Measurements from ENCODE around the gene TFR2. TPM values are rescaled to one million over a fixed set of nuclear protein-coding genes. Genes with fewer than 3 reads are reported as not detected.
A peak's percentile ranks its signal among the peaks of the same experiment; 100 is the strongest.

Gene TFR2
- total RNA-seq, 1 experiment from 2014 or later: 11.8 TPM

DNA sequence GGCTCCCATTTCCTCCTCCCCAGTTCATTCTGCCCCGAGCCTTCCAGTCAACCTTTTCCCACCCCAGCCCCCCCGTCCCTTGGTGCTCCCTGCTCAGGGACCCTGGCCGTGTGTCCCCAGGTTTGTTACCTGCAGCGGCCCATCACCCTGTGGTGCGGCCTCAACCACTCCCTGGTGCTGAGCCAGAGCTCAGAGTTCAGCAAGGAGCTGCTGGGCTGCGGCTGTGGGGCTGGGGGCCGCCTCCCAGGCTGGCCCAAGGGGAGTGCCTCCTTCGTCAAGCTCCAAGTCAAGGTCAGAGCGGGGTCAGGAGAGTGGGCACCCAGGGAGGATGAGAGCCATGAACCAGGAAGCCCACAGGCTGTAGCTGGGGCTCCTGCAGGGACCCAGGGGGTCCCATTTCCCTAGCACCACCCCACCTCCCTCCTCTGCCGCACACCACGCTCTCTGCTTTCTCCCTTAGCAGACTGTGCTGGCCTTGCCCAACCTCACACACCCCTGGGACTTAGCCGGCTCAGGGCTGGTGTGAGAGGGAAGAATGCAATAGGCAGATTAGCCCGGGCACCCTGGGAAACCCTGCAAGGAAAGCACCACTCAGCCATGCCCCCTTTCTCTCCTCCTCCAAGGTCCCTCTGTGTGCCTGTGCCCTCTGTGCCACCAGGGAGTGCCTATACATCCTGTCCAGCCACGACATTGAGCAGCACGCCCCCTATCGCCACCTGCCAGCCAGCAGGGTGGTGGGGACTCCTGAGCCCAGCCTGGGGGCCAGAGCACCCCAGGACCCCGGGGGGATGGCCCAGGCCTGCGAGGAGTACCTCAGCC is 41.2 kb downstream of the TFR2 start:
- Histone ChIP-seq H2AFZ (ENCODE audit: low read depth, low read length, poor library complexity, severe bottlenecking) (no peak overlapping the region), H3K9me2 (ENCODE audit: insufficient read depth) (no peaks in the 10 kb centered on the region), H3K9me3 (ENCODE audit: control insufficient read depth in 1 of 2, insufficient read depth in 1 of 2, low read depth in 1 of 2, low read length in 2 of 2) (no peaks in the 10 kb centered on the region), H4K20me1 (ENCODE audit: insufficient read depth) (no peaks in the 10 kb centered on the region), H3K79me2 (ENCODE audit: insufficient read depth, low read length) (no peaks in the 10 kb centered on the region), H3K9ac (ENCODE audit: low read length) (no peak overlapping the region), H3K36me3 (ENCODE audit: control insufficient read depth in 1 of 2, insufficient read depth in 2 of 2, low read length in 2 of 2) (no peaks in the 10 kb centered on the region), H3K4me2 (ENCODE audit: low read length) (no peak overlapping the region), H3K4me3 (replicated peaks in 1 of 2; ENCODE audit: low read depth in 1 of 2, low read length in 2 of 2) (no peak overlapping the region), H3K4me1 (ENCODE audit: control insufficient read depth in 1 of 2, insufficient read depth in 2 of 2, low read length in 2 of 2) (peaks cover 0 to 37% of the 10 kb centered on the region in 2 experiments; a peak in 3 of 4 replicates), H3K27ac (ENCODE audit: low read depth, low read length) (no peak overlapping the region), H3K27me3 (ENCODE audit: insufficient read depth, low read length) (no peaks in the 10 kb centered on the region)
- RAD21 ChIA-PET (ENCODE audit: low non-redundant PET in 1 of 2, low total read pairs in 2 of 2, uncharacterized antibody in 2 of 2, unreplicated experiment in 2 of 2): no interaction called here
- DNase-seq (ENCODE audit: low read depth, low spot score): no peak
- no peak for TF ChIP-seq SIN3A (IDR thresholded peaks at IDR 0.05; ENCODE audit: low read depth)
- TF ChIP-seq, protein P1, sequence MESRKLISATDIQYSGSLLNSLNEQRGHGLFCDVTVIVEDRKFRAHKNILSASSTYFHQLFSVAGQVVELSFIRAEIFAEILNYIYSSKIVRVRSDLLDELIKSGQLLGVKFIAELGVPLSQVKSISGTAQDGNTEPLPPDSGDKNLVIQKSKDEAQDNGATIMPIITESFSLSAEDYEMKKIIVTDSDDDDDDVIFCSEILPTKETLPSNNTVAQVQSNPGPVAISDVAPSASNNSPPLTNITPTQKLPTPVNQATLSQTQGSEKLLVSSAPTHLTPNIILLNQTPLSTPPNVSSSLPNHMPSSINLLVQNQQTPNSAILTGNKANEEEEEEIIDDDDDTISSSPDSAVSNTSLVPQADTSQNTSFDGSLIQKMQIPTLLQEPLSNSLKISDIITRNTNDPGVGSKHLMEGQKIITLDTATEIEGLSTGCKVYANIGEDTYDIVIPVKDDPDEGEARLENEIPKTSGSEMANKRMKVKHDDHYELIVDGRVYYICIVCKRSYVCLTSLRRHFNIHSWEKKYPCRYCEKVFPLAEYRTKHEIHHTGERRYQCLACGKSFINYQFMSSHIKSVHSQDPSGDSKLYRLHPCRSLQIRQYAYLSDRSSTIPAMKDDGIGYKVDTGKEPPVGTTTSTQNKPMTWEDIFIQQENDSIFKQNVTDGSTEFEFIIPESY (IDR thresholded peaks at IDR 0.05; ENCODE audit: extremely low read depth, insufficient replicate concordance, low read length): no peak
- TF ChIP-seq TCF7L2 (IDR thresholded peaks at IDR 0.05; ENCODE audit: borderline replicate concordance, extremely low read depth, insufficient read depth, insufficient read length): no peak
- TF ChIP-seq SP1 (IDR thresholded peaks at IDR 0.05; ENCODE audit: low read depth): no peak
- TF ChIP-seq, protein P2, sequence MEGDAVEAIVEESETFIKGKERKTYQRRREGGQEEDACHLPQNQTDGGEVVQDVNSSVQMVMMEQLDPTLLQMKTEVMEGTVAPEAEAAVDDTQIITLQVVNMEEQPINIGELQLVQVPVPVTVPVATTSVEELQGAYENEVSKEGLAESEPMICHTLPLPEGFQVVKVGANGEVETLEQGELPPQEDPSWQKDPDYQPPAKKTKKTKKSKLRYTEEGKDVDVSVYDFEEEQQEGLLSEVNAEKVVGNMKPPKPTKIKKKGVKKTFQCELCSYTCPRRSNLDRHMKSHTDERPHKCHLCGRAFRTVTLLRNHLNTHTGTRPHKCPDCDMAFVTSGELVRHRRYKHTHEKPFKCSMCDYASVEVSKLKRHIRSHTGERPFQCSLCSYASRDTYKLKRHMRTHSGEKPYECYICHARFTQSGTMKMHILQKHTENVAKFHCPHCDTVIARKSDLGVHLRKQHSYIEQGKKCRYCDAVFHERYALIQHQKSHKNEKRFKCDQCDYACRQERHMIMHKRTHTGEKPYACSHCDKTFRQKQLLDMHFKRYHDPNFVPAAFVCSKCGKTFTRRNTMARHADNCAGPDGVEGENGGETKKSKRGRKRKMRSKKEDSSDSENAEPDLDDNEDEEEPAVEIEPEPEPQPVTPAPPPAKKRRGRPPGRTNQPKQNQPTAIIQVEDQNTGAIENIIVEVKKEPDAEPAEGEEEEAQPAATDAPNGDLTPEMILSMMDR (IDR thresholded peaks at IDR 0.05 in 2 of 3, conservative IDR thresholded peaks at IDR 0.05 in 1 of 3; ENCODE audit: borderline replicate concordance in 1 of 3, insufficient read depth in 1 of 3, low read depth in 2 of 3, low read length in 2 of 3): 0 out of 6 replicates have a peak, but pooled peaks of 2 of the 3 experiments have one; percentile 9 to 10
- TF ChIP-seq EGR1 (IDR thresholded peaks at IDR 0.05; ENCODE audit: low read depth): no peak
- no peak for TF ChIP-seq RAD21 (IDR thresholded peaks at IDR 0.05; ENCODE audit: low read depth)
- no peak for ATAC-seq
- CTCF ChIA-PET: no interaction called here
- BruUV-seq (replicated peaks): no TSS peak
- intact Hi-C loops (cut with micrococcal nuclease): no loop called here
- POLR2A ChIA-PET: no interaction called here

All from HCT116 (cell line).